Chondrocyte (in vitro differentiated cells): Measurements from ENCODE around the gene CAP1. TPM values are rescaled to one million over a fixed set of nuclear protein-coding genes. Genes with fewer than 3 reads are reported as not detected.

Source experiments
- DNase-seq: peaks from one replicate; pipeline ENCODE4 v3.0.0; 2021; ENCODE audit warnings: mixed read lengths, low spot score
- H3K27ac Mint-ChIP-seq: one replicate; pipeline ENCODE4 v1.8.0; 2021; ENCODE audit warnings: mild to moderate bottlenecking, moderate library complexity, mixed read lengths; ENCODE audit not compliant: unreplicated experiment
- H3K27me3 Mint-ChIP-seq: 2 replicates; pipeline ENCODE4 v1.8.0; 2021; ENCODE audit warnings: low read depth, mixed read lengths
- H3K36me3 Mint-ChIP-seq: 2 replicates; pipeline ENCODE4 v1.8.0; 2021; ENCODE audit warnings: low read depth, mixed read lengths
- H3K4me1 Mint-ChIP-seq: 2 replicates; pipeline ENCODE4 v1.8.0; 2021; ENCODE audit warnings: low read depth, mild to moderate bottlenecking, mixed read lengths
- H3K4me3 Mint-ChIP-seq: one replicate; pipeline ENCODE4 v1.8.0; 2021; ENCODE audit warnings: mild to moderate bottlenecking, moderate library complexity, mixed read lengths; ENCODE audit not compliant: unreplicated experiment
- H3K9me3 Mint-ChIP-seq: 2 replicates; pipeline ENCODE4 v1.8.0; 2021; ENCODE audit warnings: low read depth, mixed read lengths
- CTCF ChIP-seq: fragments of 200-600 bp; sonication (generic); IDR thresholded peaks from 2 replicates; pipeline ENCODE4 v1.5.0; 2021; ENCODE audit warnings: antibody characterized with exemption, mild to moderate bottlenecking, moderate library complexity
- total RNA-seq: library from RNA; stranded (reverse); gene quantifications from 3 replicates; pipeline ENCODE4 v1.2.1, GENCODE V29; 2021

The CAP1 gene
- total RNA-seq, 1 donor from 2014 or later: 576 TPM

GRCh38 chr1:40102038-40102437 is 61.5 kb downstream of the CAP1 start:
- no peak for TF ChIP-seq CTCF
- peaks cover 9% of the 10 kb centered on the region for H3K9me3 Mint-ChIP-seq
- peaks cover 5% of the 10 kb centered on the region for H3K4me1 Mint-ChIP-seq
- no peaks in the 10 kb centered on the region for H3K36me3 Mint-ChIP-seq
- H3K27me3 Mint-ChIP-seq: peaks cover 15% of the 10 kb centered on the region
- H3K4me3 Mint-ChIP-seq: no peak overlapping the region
- DNase-seq: no peak
- H3K27ac Mint-ChIP-seq: no peak overlapping the region

- DNase-seq: no peak
- H3K36me3 Mint-ChIP-seq: no peaks in the 10 kb centered on the region
- TF ChIP-seq CTCF: no peak
- no peaks in the 10 kb centered on the region for H3K4me1 Mint-ChIP-seq
- H3K27me3 Mint-ChIP-seq: peaks cover 15% of the 10 kb centered on the region
- H3K4me3 Mint-ChIP-seq: no peak overlapping the region
- H3K27ac Mint-ChIP-seq: no peak overlapping the region
- peaks cover 9% of the 10 kb centered on the region for H3K9me3 Mint-ChIP-seq
Observed at GRCh38 chr1:40102896-40103295, 62.4 kb downstream of the CAP1 start.

- H3K36me3 Mint-ChIP-seq: no peaks in the 10 kb centered on the region
- TF ChIP-seq CTCF: no peak
- H3K9me3 Mint-ChIP-seq: peaks cover 21% of the 10 kb centered on the region
- no peak overlapping the region for H3K4me3 Mint-ChIP-seq
- no peak for DNase-seq
- H3K27me3 Mint-ChIP-seq: peaks cover 17% of the 10 kb centered on the region
- no peak overlapping the region for H3K27ac Mint-ChIP-seq
- no peaks in the 10 kb centered on the region for H3K4me1 Mint-ChIP-seq
Observed at GRCh38 chr1:40105028-40105427, 64.5 kb downstream of the CAP1 start.

GRCh38 chr1:40107290-40107959 is 66.9 kb downstream of the CAP1 start:
- H3K4me1 Mint-ChIP-seq: no peaks in the 10 kb centered on the region
- H3K9me3 Mint-ChIP-seq: peaks cover 35% of the 10 kb centered on the region
- no peak for TF ChIP-seq CTCF
- peaks cover 4% of the 10 kb centered on the region for H3K36me3 Mint-ChIP-seq
- no peak for DNase-seq
- no peak overlapping the region for H3K27ac Mint-ChIP-seq
- peaks cover 21% of the 10 kb centered on the region for H3K27me3 Mint-ChIP-seq
- no peak overlapping the region for H3K4me3 Mint-ChIP-seq

GRCh38 chr1:40110389-40110788 is 69.9 kb downstream of the CAP1 start:
- no peak overlapping the region for H3K27ac Mint-ChIP-seq
- no peak for TF ChIP-seq CTCF
- no peaks in the 10 kb centered on the region for H3K4me1 Mint-ChIP-seq
- H3K4me3 Mint-ChIP-seq: no peak overlapping the region
- peaks cover 34% of the 10 kb centered on the region for H3K9me3 Mint-ChIP-seq
- H3K27me3 Mint-ChIP-seq: peaks cover 34% of the 10 kb centered on the region
- DNase-seq: no peak
- H3K36me3 Mint-ChIP-seq: peaks cover 4% of the 10 kb centered on the region
